NOMO-1 (cell line): ENCODE data around the gene PDE8B.

ENCODE experiments used
- DNase-seq, 2 experiments: peaks; one replicate each; lab custom pipeline; 2025; ENCODE audit not compliant: unreplicated experiment in 2 of 2; lab: John Stamatoyannopoulos, UW

Gene PDE8B

DNA sequence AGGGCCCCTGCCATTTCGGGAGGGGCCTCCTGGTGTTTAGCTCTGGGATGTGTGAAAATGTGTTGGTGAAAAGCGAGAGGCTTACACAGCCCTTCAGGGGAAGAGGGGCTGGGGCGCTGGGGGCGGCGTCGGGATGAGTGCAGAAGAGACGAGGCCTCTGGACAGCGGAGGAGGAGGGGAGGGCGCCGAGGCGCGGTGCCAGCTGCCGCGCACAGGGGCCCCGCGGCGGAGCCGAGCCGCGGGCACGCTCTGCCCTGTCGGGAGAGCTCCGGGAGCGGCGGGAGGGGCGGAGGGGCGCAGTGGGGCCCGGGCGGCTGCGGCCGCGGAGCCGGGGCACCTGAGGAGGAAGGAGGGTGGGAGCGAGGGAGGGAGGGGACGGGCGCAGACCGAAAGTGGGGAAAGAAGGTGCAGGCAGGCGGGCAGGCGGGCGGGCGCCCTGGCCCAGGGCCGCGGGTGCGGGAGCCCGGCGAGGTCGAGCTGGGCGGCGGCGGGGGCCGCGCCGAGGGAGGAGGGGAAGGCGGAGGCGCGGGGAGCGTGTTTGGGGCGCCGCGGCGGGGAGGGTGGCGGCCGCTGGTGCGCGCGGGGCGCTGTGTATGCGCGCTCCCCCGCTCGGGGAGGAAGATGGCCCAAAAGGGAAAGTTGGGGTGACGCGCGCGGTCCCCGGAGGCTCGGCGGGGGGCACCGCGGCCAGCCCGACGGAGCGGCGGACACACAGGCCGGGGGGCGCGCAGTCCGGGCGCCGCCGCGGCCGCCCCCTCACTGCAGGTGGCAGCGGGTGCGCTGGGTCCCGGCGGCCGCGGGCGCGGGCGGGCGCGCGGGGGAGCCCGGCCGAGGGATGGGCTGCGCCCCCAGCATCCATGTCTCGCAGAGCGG lies at the start of gene PDE8B:
TSS of gene PDE8B (plus strand) at position 590 of the 873 bp plus-strand sequence. CDS start at position 836, 246 bp downstream.
- no peak for DNase-seq

- no peak for DNase-seq
Measured at GRCh38 chr5:77163453-77163852, 47.0 kb upstream of the PDE8B start.

DNA sequence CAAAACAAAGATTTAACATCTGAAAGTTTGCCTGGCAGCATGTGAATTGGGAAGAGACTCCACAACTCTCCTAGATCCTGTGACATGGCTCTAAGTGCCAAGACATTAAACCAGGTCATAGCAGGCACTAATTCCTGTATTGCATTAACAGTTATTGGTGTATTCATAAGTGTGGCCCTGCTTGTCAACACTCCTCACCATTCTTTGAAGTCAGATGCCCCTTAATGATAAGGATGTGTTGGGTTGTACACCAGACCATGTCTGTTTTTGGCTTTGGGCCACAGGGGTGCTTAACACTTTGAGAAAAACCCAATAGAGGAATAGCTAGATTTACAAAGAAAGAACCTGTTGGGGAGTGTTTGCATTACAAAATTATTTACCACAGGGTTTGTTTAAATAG lies 43.4 kb upstream of the PDE8B start:
- DNase-seq = no peak

- no peak for DNase-seq
Measured at GRCh38 chr5:77167695-77168121, 42.8 kb upstream of the PDE8B start.

- no peak for DNase-seq
Measured at GRCh38 chr5:77168161-77168878, 42.2 kb upstream of the PDE8B start.

DNA sequence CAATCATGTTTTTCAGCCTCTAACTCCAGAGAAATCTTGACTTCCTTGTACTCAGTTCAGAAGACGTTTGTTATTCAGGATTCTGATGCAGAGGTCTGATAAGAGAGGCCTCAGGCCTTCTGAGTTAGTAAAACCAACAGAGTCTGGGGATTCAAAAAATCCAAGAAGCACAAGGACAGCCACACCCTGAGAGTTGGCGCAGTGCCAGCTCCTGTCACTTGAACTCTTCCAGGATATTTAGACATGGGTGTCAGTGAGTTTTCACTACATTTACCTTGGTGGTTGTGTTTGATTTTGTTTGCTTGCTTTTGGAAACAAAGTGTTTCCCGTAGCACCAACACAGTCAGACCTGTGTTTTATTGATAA lies 41.6 kb upstream of the PDE8B start:
- no peak for DNase-seq

- DNase-seq = no peak
Measured at GRCh38 chr5:77170196-77170890, 40.1 kb upstream of the PDE8B start.

GRCh38 chr5:77171141-77171910 lies 39.2 kb upstream of the PDE8B start:
- no peak for DNase-seq

DNA sequence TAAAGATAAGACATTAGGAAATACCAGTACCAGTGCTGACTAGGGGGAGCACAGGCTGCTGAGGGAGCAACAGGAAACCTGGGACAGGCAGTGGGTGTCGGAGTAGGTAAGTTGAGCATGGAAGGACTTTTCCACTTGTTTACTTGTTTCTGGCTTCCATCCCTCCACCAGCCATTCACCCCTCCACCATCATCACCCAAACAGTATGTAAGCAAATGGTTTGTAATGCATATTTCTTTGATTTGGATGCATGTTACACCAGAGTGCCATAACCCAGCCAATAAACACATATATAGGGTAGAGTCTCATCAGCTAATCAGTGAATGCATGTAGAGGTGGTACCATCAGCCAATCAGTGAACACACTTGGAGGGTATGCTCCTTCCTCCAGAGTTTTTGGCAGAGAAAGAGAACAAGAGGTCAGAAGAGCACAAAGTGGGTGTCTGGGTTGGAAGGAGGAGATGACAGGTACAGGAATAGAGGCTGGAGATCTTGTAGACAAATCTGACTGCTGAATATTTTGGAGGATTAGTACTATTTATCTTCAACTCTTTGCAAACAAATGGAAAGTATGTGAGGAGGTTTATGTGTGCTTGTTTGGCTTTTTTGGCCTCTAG lies 37.7 kb upstream of the PDE8B start:
- DNase-seq = no peak

DNA sequence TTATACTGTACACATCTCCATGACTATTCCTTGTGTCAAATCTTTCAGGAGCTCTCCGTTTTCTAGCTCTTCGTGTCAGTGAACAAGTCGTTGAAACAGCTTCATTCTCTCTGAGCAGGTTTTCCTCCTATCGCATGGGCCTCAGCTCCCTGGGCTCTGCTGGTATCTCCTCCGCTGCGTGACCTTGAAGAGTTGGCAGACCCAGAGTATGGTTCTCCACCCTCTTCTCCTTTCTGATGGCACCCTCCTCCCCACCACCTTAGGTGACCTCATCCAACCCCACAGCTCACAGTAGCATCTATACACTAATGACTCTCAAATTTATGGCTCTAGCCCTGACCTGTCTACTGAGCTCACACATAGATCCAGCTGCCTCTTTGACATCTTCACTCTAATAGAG lies 36.0 kb upstream of the PDE8B start:
- DNase-seq = no peak

DNA sequence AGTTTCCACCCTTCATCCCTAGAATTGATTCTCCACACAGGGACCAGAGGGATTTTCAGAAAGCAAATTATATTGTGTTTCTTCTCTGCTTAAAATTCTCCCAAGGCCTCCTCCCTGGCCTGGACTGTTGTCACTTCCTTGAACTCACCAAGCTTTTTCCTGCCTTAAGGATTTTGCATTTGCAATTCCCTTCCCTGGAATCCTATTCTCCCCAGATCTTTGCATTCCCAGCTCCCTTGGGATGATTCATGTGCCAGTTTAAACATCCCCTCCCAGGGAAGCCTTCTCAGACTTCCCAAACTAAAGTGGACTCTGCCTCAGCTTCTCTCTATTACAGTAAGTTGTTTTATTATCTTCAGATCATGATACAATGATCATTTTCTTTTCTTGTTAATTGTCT lies 35.2 kb upstream of the PDE8B start:
- no peak for DNase-seq

DNA sequence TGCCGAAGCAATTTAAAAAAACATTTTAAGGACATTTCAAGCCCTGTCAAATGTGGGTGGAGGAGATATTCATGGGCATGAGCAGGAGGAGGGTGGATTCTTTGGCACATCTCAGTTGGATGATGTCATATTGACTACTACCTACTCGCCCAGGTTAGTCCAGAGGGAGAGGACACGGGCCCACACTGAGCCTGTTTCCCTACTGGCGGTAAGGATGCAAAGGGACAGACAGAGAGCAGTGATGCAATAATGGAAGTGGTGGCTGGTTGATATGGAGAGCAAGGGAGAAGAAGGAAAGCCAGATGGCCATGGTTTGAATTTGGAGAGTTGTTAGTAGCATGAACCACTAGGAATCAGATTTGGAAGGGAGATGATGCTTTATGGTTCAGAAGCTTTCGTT lies 34.1 kb upstream of the PDE8B start:
- DNase-seq = no peak

DNA sequence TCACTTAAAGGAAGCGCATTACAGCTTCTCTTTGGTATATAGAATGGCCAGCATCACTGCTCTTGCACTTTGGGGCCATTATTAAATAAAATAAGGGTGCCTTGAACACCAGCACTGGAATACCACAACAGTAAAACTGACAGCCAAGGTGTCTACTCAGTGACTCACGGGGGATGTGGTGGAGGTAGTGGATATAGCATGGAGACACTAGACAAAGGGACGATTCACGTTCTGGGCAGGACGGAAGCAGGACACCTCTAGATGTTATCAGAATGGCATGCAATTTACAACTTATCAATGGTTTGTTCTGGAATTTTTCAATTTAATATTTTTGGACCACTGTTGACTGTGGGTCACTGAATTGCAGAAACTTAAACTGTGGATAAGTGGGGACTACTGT lies 32.9 kb upstream of the PDE8B start:
- no peak for DNase-seq

DNA sequence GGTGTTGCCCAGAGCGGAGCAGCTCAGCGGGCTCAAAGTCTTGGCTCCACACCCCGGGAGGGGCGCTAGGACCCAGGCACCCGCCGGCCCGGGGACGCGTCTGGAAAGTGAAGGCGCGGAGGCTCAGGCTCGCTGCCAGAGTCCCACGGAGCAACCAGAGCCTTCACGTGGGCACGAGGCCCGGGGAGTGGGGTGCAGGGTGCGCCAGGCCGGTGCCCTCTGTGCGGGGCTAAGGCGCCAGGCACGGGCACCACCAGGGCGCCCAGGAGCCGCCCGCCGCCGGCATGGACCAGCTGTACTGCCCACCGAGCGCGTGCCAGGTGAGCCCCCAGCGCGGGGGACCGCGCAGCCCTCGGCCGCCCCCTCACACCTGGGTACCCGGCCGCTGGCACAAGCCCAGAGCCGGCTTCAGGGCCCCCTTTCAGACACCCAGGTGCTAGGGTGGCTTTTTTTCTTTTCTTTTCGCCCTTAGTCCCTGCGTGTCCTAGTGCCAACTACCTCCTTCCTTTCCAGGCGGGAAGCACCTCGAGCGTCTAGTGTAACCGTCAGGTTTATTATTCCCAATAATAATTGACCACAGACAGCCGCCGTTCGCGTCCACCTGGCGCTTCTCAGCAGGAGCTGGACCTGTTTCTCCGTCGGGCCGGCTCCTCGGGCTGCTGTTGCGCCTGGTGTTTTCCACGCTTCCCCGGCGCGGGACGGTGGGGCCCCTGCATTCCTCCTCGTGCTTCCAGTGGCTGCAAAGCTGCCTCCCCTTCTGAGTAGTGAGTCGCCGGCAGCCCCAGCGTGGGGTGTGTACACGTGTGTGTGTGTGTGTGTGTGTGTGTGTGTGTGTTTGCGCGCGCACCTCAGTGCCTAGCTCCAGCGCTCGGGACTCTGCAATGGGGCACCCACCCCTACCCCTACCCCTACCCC lies 30.1 kb upstream of the PDE8B start:
- no peak for DNase-seq

DNA sequence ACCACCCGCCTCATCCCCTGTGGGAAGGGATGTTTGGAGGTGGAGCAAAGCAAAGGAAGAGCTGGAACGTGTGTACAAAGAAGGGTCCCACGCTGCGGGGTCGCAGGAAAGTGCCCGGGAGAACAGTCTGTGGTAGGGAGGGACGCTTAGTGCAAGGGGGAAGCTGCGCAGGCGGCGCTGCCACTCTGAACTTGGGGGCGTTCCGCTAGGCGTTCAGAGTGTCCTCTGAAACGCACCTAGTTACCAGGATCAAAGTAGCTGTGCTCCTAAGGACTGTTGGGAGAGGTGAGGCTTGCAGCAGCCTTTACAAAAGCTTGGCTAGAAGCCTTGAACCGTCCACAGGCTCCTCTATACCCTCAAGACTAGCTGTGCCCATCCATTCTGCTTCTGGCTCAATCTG lies 29.3 kb upstream of the PDE8B start:
- DNase-seq = no peak

DNA sequence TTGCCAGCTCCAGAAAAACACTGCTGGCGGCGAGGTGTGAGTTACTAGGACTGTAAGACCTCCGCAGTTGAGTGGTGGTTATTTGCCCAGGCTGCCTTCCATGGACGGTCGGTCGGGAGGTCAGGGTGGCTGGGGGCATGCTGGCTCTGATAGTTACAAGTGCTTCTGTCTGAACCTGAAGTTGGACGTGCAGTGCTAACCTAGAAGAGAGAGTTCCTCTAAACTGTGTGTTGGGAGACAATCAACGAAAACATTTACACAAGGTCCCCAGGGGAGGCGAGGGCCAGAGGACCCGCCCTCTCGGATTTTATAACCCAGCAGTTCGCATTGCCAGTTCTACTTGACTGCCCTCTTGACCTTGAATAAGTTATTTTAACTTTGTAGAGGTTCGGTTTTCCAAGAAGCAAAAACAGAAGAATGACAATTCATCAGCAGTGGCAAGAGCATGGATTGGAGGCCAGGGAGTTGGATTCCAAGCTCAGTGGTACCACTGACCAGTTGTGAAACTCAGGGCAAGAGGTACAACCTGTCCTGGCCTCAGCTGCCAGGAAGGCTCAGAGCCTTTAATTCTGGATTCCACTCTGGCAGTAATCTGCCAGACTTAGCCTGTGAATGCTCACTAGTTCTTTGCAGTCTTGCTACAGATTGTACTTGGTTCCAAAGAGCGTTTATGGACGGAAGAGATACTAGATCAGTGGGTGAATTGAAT lies 28.7 kb upstream of the PDE8B start:
- no peak for DNase-seq

DNA sequence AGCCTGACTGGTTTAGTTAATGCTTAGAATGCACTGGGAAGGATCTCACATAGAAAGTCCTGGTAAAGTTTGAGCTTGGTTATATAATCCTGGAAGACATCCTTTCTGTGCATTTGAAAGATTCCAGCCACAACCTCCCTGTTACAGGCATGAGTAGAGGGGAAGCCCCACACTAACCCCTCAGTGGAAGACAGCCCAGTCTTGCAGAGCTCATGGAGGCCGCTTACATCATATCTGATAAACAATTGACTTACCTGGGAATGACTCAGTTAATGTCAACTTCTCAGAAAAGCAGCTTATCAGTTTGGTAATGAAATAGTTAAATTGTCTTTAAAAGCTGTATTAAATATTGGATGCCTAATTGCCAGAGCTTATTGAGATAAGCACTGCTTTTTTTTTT lies 28.1 kb upstream of the PDE8B start:
- DNase-seq = no peak

DNA sequence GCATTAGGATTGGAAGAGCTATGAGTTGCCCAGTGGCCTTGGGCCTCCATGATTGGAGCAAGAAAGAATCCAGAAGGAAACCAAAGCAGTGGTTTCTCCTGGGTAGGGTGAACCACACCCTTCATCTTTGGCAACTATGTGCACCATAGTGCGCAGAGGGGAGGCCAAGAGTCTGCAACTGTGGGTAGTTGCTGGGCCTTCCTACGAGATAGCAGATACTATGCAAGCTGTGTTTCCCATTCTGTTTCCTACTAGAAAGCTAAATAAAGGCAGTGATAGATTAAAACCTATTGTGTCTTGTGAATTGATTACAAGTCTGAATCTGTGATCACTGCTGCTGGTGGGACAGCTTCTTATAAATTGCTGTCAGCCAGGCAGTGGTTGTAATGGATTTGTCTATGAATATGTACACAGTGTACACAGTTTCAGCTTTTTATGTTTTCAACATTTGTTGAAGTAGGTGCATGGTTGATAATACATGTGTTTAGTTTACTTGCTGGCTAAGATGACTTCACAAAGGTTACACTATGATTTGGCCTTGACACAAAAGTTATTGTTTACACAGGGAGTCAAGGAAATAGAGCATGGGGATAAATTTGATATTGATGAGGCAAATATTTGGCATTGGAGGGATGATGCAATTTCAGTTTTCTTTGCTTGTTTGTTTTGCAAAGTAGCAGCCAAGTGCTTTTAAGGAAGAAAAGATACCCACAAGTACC lies 23.7 kb upstream of the PDE8B start:
- DNase-seq = no peak
